SU-DHL-6 (cell line): ENCODE data around the gene RASGRP4.

Source experiments
- H2AFZ ChIP-seq: fragments of 200-600 bp; sonication (generic); 2 replicates; pipeline ENCODE4 v1.6.1; 2014; ENCODE audit warnings: low read depth, mild to moderate bottlenecking, moderate library complexity, mixed read lengths, antibody characterized with exemption, low read length; ENCODE audit not compliant: severe bottlenecking
- H3F3A ChIP-seq: fragments of 200-600 bp; shearing (Covaris generic); 2 replicates; pipeline ENCODE4 v1.6.0; 2016; ENCODE audit warnings: antibody characterized with exemption, mild to moderate bottlenecking; ENCODE audit not compliant: insufficient read depth
- H3K27ac ChIP-seq: fragments of 200-600 bp; sonication (generic); 2 replicates; pipeline ENCODE4 v1.5.1; 2016; ENCODE audit warnings: low read depth, mild to moderate bottlenecking, low read length, moderate library complexity, mixed read lengths
- H3K27me3 ChIP-seq: fragments of 200-600 bp; sonication (generic), shearing (Covaris generic); 2 replicates; pipeline ENCODE4 v1.6.0; 2014; ENCODE audit warnings: mild to moderate bottlenecking, low read length
- H3K36me3 ChIP-seq: fragments of 200-600 bp; sonication (generic); 2 replicates; pipeline ENCODE4 v1.6.1; 2014; ENCODE audit warnings: mild to moderate bottlenecking, low read length, mixed read lengths
- H3K4me2 ChIP-seq: fragments of 300-600, 200-600 bp; shearing (Covaris generic), sonication (generic); 2 replicates; pipeline ENCODE4 v1.6.0; 2014; ENCODE audit warnings: low read length, low read depth, mild to moderate bottlenecking; ENCODE audit not compliant: poor library complexity, severe bottlenecking
- H3K4me3 ChIP-seq: fragments of 200-600 bp; sonication (generic); 2 replicates; pipeline ENCODE4 v1.5.1; 2014; ENCODE audit warnings: antibody characterized with exemption, low read length, mild to moderate bottlenecking, mixed read lengths; ENCODE audit not compliant: insufficient read depth, poor library complexity, severe bottlenecking
- H3K79me2 ChIP-seq: fragments of 200-600 bp; sonication (generic); 2 replicates; pipeline ENCODE4 v1.6.1; 2014; ENCODE audit warnings: mild to moderate bottlenecking, low read length, moderate library complexity; ENCODE audit not compliant: insufficient read depth
- H3K9ac ChIP-seq: fragments of 200-600 bp; sonication (generic); 2 replicates; pipeline ENCODE4 v1.7.0; 2014; ENCODE audit warnings: mild to moderate bottlenecking, low read length
- H3K9me2 ChIP-seq: fragments of 200-600 bp; sonication (generic); replicated peaks from 2 replicates; pipeline ENCODE4 v1.6.1; 2014; ENCODE audit warnings: low read length; ENCODE audit not compliant: insufficient read depth
- H3K9me3 ChIP-seq: fragments of 200-600 bp; sonication (generic); 2 replicates; pipeline ENCODE4 v1.6.1; 2014; ENCODE audit warnings: low read length, mixed read lengths; ENCODE audit not compliant: insufficient read depth
- H4K20me1 ChIP-seq: fragments of 200-600 bp; sonication (generic); 2 replicates; pipeline ENCODE4 v1.6.1; 2014; ENCODE audit warnings: low read depth, mild to moderate bottlenecking, antibody characterized with exemption, low read length, moderate library complexity, mixed read lengths
- EZH2phosphoT487 ChIP-seq: fragments of 200-600 bp; sonication (generic), shearing (Covaris generic); conservative IDR thresholded peaks from 2 replicates; pipeline ENCODE4 v1.6.1; 2018; ENCODE audit warnings: mild to moderate bottlenecking, antibody characterized with exemption, low read length, moderate library complexity, mixed read lengths
- TF ChIP-seq, protein P1 (sequence below): fragments of 200-600 bp; sonication (generic); IDR thresholded peaks from one replicate; pipeline ENCODE4 v1.5.1; 2017; ENCODE audit warnings: antibody characterized with exemption, mild to moderate bottlenecking, low read length, moderate library complexity; ENCODE audit not compliant: insufficient read depth, poor library complexity, severe bottlenecking

The RASGRP4 gene

DNA sequence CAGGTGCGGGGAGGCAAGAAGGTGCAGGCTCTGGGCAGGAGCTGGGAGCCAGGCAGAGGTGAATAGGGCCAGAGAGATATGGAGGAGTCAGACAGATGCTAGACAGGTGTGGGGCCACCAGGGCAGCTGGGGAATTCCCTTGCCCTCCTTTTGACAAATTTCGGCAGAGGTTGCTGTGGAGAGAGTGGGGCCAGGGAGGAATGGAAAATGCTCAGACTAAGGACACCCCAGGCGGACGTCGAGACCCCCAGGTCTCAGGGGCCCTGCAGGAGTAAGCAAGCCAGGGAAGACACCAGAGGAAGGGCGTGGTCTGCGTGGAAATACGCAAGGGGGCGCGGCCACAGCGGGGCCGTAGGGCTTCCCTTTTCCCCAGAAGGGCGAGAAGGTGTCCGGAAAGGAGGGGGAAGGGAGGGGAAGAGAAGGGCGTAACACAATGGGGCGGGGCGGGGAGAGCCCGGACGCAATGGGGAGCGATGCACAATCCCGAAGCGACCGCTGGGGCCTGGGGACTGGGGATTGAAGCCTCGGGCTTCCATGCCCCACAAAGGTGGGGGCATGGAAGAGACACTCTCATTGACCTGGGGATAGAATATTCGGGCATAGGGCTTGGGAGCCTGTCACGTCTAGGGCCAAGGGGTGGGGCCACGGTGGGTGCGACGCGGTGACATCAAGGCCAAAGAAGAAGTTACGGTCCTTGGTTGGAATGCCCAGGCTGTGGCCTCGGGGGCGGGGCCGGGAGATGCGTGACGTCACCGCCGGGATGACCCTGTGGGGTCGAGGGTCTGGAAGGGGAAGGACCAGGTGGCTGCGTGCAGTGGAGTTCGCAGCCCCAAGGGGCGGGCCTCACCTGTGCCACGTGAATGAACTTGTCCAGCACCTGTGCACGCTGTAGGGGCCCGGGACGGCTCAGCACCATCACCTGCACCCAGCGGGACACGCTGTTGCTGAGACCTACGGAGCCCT is 8.2 kb downstream of the RASGRP4 start:
- H2AFZ ChIP-seq: no peak overlapping the region
- no peaks in the 10 kb centered on the region for H3K79me2 ChIP-seq
- H3K27me3 ChIP-seq: no peaks in the 10 kb centered on the region
- H3K9me3 ChIP-seq: no peaks in the 10 kb centered on the region
- H3F3A ChIP-seq: no peaks in the 10 kb centered on the region
- no peaks in the 10 kb centered on the region for H4K20me1 ChIP-seq
- H3K36me3 ChIP-seq: no peaks in the 10 kb centered on the region
- H3K9ac ChIP-seq: no peak overlapping the region
- H3K9me2 ChIP-seq: no peaks in the 10 kb centered on the region
- TF ChIP-seq, protein P1, sequence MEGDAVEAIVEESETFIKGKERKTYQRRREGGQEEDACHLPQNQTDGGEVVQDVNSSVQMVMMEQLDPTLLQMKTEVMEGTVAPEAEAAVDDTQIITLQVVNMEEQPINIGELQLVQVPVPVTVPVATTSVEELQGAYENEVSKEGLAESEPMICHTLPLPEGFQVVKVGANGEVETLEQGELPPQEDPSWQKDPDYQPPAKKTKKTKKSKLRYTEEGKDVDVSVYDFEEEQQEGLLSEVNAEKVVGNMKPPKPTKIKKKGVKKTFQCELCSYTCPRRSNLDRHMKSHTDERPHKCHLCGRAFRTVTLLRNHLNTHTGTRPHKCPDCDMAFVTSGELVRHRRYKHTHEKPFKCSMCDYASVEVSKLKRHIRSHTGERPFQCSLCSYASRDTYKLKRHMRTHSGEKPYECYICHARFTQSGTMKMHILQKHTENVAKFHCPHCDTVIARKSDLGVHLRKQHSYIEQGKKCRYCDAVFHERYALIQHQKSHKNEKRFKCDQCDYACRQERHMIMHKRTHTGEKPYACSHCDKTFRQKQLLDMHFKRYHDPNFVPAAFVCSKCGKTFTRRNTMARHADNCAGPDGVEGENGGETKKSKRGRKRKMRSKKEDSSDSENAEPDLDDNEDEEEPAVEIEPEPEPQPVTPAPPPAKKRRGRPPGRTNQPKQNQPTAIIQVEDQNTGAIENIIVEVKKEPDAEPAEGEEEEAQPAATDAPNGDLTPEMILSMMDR: no peak
- TF ChIP-seq EZH2phosphoT487: no peak
- peak overlapping the region; percentile 27 for H3K4me2 ChIP-seq
- H3K4me3 ChIP-seq: no peak overlapping the region
- H3K27ac ChIP-seq: no peak overlapping the region

DNA sequence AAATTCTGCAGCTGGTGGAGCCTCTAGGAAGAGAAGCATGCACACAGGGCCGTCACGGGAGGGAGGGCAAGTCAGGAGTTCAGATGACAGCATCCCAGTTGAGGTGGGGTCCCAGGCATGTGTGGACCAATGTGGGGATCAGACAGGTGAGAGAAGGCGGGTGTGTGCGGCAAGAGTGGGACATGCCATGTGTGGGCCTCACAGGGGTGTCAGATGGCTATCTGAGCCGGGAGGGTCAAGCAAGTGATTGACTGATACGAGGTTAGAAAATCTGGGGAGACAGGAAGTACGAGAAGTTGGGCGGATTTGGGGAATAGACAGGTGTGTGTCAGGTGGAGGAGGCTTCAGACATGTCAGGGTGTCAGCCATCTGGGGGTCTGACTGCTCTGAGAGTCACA is 8.9 kb downstream of the RASGRP4 start:
- H3K27me3 ChIP-seq: no peaks in the 10 kb centered on the region
- H3K4me2 ChIP-seq: no peak overlapping the region
- no peaks in the 10 kb centered on the region for H3K79me2 ChIP-seq
- H4K20me1 ChIP-seq: no peaks in the 10 kb centered on the region
- H3K36me3 ChIP-seq: no peaks in the 10 kb centered on the region
- H3K9me2 ChIP-seq: no peaks in the 10 kb centered on the region
- TF ChIP-seq, protein P1: no peak
- TF ChIP-seq EZH2phosphoT487: no peak
- H2AFZ ChIP-seq: no peak overlapping the region
- H3K9ac ChIP-seq: no peak overlapping the region
- no peak overlapping the region for H3K4me3 ChIP-seq
- H3K27ac ChIP-seq: no peak overlapping the region
- H3K9me3 ChIP-seq: no peaks in the 10 kb centered on the region
- H3F3A ChIP-seq: no peaks in the 10 kb centered on the region

GRCh38 chr19:38413416-38413815 is 12.6 kb downstream of the RASGRP4 start:
- Histone ChIP-seq H3K79me2 (no peaks in the 10 kb centered on the region), H3K27ac (no peak overlapping the region), H3F3A (no peaks in the 10 kb centered on the region), H3K4me3 (no peak overlapping the region), H3K9me2 (no peaks in the 10 kb centered on the region), H4K20me1 (no peaks in the 10 kb centered on the region), H3K4me2 (no peak overlapping the region), H3K9ac (no peak overlapping the region), H2AFZ (no peak overlapping the region), H3K9me3 (no peaks in the 10 kb centered on the region), H3K36me3 (no peaks in the 10 kb centered on the region), H3K27me3 (no peaks in the 10 kb centered on the region)
- TF ChIP-seq, protein P1: no peak
- no peak for TF ChIP-seq EZH2phosphoT487
